GM18508 (cell line): Measurements from ENCODE around the gene CBX5.
"Not testable (repeated sequence)": the region's sequence is repeated elsewhere in the genome, so short reads cannot be mapped to it uniquely, and the experiment has no call there.

ENCODE experiments used
- ATAC-seq: cut with Tn5 transposase; IDR thresholded peaks from one replicate; pipeline ENCODE4 v1.9.1; 2021; ENCODE audit warnings: moderate number of reproducible peaks; ENCODE audit not compliant: insufficient read depth, unreplicated experiment

The CBX5 gene

GRCh38 chr12:54294953-54295566 lies 15.1 kb upstream of the CBX5 start:
- no peak for ATAC-seq

- no peak for ATAC-seq
Observed at GRCh38 chr12:54294152-54294952, 14.4 kb upstream of the CBX5 start.

- no peak for ATAC-seq
Observed at GRCh38 chr12:54292931-54293241, 13.0 kb upstream of the CBX5 start.

GRCh38 chr12:54292083-54292930 lies 12.4 kb upstream of the CBX5 start:
- ATAC-seq, result no peak

GRCh38 chr12:54287261-54288157 lies 7.6 kb upstream of the CBX5 start:
- ATAC-seq, result no peak

- no peak for ATAC-seq
Observed at GRCh38 chr12:54286042-54287030, 6.4 kb upstream of the CBX5 start.

- ATAC-seq, result no peak
Observed at GRCh38 chr12:54285150-54286041, 5.5 kb upstream of the CBX5 start.

- not testable (repeated sequence) for ATAC-seq
Observed at GRCh38 chr12:54284070-54284780, 4.3 kb upstream of the CBX5 start.

GRCh38 chr12:54282949-54283593 lies 3.1 kb upstream of the CBX5 start:
- ATAC-seq, result no peak

GRCh38 chr12:54281694-54282093 lies 1.8 kb upstream of the CBX5 start:
- not testable (repeated sequence) for ATAC-seq

GRCh38 chr12:54281261-54281638 lies 1.3 kb upstream of the CBX5 start:
- not testable (repeated sequence) for ATAC-seq

GRCh38 chr12:54280468-54281260 lies 742 bp upstream of the CBX5 start, which contains the start of gene HNRNPA1:
Gene HNRNPA1 (plus strand): TSS chr12:54280726. CDS start chr12:54280808, 82 bp downstream.
- ATAC-seq, result peak; percentile 67

- no peak for ATAC-seq
Observed at GRCh38 chr12:54279227-54279631, 693 bp downstream of the CBX5 start.

GRCh38 chr12:54277823-54278276 lies 2.1 kb downstream of the CBX5 start:
- ATAC-seq, result no peak

GRCh38 chr12:54276368-54276767 lies 3.6 kb downstream of the CBX5 start:
- ATAC-seq, result no peak

GRCh38 chr12:54273981-54274380 lies 5.9 kb downstream of the CBX5 start:
- ATAC-seq, result no peak
